Measurements from ENCODE around the gene PDHX. TPM values are rescaled to one million over a fixed set of nuclear protein-coding genes. Genes with fewer than 3 reads are reported as not detected.
"Not testable (repeated sequence)": the region's sequence is repeated elsewhere in the genome, so short reads cannot be mapped to it uniquely, and the experiment has no call there.

PDHX gene
- total and polyA plus RNA-seq, 9 donors: 11.8 to 45.2 (median 24.0) TPM

GRCh38 chr11:34910817-34911216, 5.6 kb upstream of the PDHX start:
- Histone ChIP-seq H3K4me1 (ENCODE audit: insufficient read depth) (no peaks in the 10 kb centered on the region), H3K27ac (no peak overlapping the region), H3K4me3 (no peak overlapping the region), H3K9me3 (no peaks in the 10 kb centered on the region), H3K27me3 (no peaks in the 10 kb centered on the region), H3K36me3 (no peaks in the 10 kb centered on the region)
- 94 to 98% (median 96%) methylated on average over 1 of the region's 1 CpG for WGBS, 3 donors
- TF ChIP-seq POLR2A (IDR thresholded peaks at IDR 0.05): no peak
- TF ChIP-seq CTCF (IDR thresholded peaks at IDR 0.05): no peak
- TF ChIP-seq EP300 (IDR thresholded peaks at IDR 0.05): no peak
- intact Hi-C loops (cut with DNase I): no loop called here
- no peak for DNase-seq

GRCh38 chr11:34911676-34912075, 4.7 kb upstream of the PDHX start:
- no peaks in the 10 kb centered on the region for H3K36me3 ChIP-seq
- WGBS, 3 donors: 49 to 78% (median 54%) methylated on average over 2 of the region's 2 CpGs
- H3K27me3 ChIP-seq: no peaks in the 10 kb centered on the region
- TF ChIP-seq EP300 (IDR thresholded peaks at IDR 0.05) (no peak), CTCF (IDR thresholded peaks at IDR 0.05) (no peak), POLR2A (IDR thresholded peaks at IDR 0.05) (no peak)
- no peaks in the 10 kb centered on the region for H3K4me1 ChIP-seq (ENCODE audit: insufficient read depth)
- no peak overlapping the region for H3K27ac ChIP-seq
- no peak for DNase-seq
- no peaks in the 10 kb centered on the region for H3K9me3 ChIP-seq
- H3K4me3 ChIP-seq: no peak overlapping the region
- intact Hi-C loops (cut with DNase I): no loop called here

- intact Hi-C loops (cut with DNase I): not testable (repeated sequence)
- 91 to 98% (median 97%) methylated on average over 10 of the region's 10 CpGs for WGBS, 3 donors
These were observed 2.9 kb upstream of the PDHX start for GRCh38 chr11:34913556-34913955.

GRCh38 chr11:34915136-34916014, 1.0 kb upstream of the PDHX start:
- Histone ChIP-seq H3K27ac (peak overlapping the region; percentile 67 to 97), H3K9me3 (no peaks in the 10 kb centered on the region), H3K36me3 (no peaks in the 10 kb centered on the region), H3K4me1 (ENCODE audit: insufficient read depth) (peaks cover 5% of the 10 kb centered on the region), H3K27me3 (no peaks in the 10 kb centered on the region), H3K4me3 (peak overlapping the region; percentile 83)
- peak in 1 of 5 donors; percentile 34 for DNase-seq
- WGBS, 3 donors: 5 to 7% (median 6%) methylated on average over 34 of the region's 34 CpGs
- intact Hi-C loops (cut with DNase I): no loop called here
- TF ChIP-seq CTCF (IDR thresholded peaks at IDR 0.05) (no peak), POLR2A (IDR thresholded peaks at IDR 0.05) (no peak), EP300 (IDR thresholded peaks at IDR 0.05) (no peak)

More at GRCh38 chr11:34913556-34913955, 2.9 kb upstream of the PDHX start:
- not testable (repeated sequence) for DNase-seq; H3K36me3 ChIP-seq; H3K27ac ChIP-seq; H3K27me3 ChIP-seq; H3K4me1 ChIP-seq (ENCODE audit: insufficient read depth); H3K9me3 ChIP-seq; H3K4me3 ChIP-seq

Measured in ovary (tissue), 9 donors.